ENCODE results near the gene BSPRY.
"Not testable (repeated sequence)": the region's sequence is repeated elsewhere in the genome, so short reads cannot be mapped to it uniquely, and the experiment has no call there.

Gene BSPRY

DNA sequence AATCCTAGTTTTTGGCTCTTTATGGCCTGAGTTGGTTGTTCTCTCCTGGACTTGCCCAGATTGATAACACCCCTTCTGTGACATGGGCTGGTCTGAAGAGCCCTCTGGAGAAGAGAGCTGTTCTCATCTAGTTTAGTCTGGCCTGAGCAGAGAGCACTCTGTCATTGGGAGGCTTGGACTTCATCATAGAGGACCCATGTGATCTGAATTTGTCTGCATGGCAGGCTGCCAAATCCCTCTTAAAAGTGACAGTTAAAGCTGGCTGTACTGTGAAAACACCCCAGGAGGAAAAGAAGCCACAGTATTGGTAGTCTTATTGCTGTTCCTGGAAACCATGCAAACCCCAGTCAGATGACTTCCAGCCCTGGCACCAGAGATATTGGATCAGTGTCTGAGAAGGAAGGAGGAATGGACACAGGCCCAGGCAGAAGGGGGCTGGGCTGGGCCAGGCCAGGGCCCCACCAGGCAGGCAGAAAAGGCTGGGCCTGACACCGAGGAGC, 5.6 kb upstream of the BSPRY start:
- DNase-seq = no peak

DNA sequence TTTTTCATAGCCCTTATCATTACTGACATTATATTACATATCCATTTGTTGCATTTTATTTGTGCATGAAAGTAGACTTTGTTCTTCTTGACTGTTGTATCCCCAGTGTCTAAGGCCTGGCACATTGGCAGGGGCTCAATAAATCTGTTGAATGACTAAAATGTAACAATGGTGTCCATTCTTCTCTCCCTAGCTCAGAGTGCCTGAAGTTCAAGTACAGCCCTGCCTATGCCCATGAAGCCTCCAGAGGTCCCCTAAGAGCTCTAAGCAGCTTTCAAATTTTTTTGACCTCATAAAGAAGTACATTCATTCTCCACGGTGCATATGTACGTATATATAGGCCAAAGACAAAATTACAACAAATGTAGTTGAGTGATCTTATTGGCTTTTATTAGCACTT, 4.2 kb upstream of the BSPRY start:
- DNase-seq = no peak

DNA sequence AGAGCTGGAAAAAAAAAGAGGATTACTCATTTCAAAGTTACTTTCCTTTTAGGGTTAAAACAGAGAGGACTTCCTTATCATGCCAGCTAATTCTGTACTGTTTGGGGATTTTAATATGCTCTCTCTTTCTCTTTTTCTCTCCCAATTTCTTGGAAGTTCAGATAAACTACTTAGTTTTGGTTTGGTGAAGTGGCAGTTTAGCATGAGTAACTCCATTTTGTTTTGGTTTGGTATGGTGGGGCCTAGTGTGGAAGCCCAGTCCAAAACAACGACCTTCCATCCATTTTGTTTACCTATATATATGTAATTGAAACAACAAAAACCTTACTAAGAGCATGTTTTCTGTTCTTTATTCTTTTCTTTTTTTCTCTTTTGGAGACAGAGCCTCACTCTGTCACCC, 3.7 kb upstream of the BSPRY start:
- DNase-seq = no peak

DNA sequence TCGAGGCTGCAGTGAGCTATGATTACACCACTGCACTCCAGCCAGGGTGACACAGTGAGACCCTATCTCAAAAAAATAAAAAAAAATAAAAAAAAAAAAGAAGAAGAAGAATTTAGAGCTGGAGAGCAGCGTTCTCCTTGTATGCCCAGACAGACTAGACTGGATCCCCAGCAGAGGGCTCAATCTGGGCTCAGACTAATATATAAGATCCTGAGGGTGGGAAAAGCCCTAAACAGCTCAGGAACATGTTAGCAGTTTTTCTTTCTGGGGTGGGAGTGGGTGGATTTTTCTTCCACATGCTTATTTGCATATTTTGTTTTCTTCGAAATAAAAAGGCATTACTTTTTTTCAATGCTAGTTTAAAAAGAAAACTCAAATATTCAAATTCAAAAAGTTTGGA, 904 bp upstream of the BSPRY start:
- no peak for DNase-seq

DNA sequence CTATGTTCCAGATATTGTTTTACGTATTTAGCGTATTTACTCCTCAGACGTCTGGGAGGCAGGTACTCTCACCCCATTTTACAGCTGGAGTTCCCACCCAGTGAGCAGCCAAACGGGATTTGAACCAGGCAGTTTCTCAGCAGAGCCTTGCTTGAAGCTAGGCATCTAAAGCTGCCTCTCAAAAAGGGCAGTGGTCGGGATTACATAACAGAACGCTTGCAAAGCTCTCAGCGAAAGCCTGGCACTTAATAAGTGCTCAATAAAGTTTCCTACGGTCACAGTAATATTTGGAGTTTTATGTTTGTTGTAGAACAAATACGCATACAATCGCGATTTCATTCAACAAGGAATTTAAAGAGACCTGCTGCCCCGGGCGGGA, 286 bp upstream of the BSPRY start:
- no peak for DNase-seq

DNA sequence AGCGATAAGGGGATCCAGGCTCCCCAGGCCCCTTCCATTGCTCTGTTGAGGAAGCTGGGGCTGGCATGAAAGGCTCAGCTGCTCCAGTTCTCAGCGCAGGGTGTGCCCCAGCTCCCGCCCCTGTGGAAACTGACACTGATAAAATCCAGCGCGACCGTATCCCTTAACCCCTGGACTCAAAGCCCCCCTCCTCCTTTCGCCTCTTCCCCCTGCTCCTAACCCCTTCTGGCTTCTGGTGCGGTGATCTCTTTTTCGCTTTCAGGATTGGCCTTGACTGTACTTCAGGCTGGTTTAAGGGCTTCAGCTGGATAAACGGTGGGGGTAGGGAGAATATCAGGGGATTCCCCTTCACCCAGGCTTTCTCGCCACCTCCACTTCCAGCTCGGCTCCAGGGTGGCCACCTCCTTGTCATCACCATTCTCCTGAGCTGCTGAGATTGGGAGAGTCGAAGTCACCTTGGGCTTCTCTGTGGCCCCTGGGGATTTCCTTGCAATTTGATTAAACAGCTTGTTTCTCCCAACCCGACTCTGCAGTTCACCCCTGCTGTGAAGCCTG, 843 bp downstream of the BSPRY start:
- DNase-seq = no peak

DNA sequence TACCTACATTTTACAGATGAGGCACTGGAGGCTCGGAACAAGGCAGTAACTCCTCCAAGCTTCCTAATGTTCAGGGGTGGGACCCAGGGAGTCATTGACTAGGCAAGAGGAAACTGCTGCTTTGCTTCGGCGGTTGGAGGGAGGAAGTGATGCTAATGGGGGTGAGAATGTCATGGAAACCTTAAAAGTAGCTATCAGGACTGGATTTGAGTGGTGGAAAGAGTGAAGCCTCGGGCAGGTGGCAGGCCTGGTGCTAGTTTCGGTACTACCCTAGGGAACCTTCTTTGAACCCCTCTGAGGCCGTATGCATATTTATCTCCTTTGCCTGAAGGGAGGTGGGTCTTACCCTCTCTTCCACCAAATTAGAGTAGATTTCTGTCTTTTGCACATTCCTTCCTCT, 1.6 kb downstream of the BSPRY start:
- DNase-seq = no peak

DNA sequence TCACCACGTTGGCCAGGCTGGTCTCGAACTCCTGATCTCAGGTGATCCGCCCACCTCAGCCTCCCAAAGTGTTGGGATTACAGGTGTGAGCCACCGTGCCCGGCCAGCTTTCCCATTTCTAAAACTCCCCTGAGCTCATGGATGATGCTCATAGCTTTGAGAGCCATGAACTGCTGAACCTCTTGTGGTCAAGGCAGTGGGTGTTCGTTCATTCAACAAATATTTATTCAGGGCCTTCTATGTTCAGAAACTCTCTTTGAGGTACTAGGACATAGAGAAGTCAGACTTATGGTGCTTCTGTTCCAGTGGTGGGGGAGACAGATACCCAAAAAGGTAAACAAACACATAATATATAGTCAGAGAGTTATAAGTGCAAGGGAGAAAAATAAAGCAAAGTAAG, 2.7 kb downstream of the BSPRY start:
- DNase-seq = no peak

DNA sequence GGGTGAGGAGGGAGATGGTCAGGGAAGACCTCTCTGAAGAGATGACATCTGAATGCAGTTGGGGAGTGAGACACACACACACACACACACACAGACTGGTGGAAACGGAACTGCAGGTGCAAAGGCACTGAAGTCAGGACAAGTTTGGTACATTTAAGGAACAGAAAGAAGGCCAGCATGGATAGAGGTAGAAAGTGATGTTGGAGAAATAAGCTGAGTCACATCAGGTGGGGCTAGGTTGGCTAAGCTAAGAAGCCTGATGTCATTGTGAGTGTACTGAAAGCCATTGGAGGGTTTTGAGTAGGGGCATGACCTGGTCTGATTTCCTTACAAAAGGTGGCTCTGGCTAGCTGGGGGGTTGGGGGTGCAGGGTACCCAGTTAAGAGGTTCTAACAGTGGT, 3.1 kb downstream of the BSPRY start:
- DNase-seq = no peak

DNA sequence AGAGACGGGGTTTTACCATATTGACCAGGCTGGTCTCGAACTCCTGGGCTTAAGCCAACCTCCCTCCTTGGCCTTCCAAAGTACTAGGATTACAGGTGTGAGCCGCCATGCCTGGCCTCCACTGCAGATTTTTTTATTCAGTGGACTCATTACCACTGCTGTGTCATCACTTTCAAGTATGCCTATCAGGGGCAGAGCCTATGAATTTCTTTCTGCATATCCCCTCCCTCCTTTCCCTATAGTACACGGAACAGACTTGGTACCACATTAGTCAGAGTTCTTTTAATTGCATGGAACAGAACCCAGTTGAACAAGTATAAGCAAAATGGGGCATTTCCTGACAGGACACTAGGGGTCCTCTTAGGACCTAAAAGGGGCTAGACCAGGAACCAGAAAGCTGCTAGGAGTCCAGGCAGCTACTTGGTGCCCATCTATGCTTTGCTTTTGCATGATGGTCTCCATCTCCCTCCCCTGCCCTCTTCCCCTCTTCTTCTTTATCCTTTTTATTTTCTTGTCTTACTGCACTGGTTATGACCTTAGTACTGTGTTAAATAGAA, 5.8 kb downstream of the BSPRY start:
- no peak for DNase-seq

DNA sequence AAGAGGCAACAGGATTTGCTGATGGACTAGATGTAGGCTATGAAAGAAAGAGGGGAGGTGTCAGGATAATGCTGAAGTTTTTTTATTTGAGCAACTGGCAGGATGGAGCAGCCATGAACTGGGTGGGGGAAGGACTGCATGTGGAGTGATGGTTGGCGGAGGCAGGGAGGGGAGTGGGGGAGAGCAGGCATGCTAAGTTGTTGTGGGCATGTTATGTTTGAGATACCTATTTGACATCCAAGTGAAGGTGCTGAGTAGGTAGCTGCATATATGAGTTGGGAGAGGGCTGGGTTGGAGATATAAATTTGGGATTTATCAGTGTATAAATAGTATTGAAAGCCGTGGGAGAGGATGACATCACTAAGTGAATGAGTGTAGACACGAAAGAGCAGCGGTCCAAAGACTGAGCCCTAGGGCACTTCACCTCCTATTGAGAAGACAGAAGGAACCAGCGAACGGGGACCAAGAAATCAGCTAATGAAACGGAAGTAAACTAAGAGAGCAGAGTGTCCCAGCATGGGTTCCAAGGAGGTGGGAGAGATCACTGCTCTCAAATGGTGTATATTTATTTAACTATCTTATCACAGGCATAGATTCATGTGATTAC, 7.4 kb downstream of the BSPRY start:
- DNase-seq = no peak

DNA sequence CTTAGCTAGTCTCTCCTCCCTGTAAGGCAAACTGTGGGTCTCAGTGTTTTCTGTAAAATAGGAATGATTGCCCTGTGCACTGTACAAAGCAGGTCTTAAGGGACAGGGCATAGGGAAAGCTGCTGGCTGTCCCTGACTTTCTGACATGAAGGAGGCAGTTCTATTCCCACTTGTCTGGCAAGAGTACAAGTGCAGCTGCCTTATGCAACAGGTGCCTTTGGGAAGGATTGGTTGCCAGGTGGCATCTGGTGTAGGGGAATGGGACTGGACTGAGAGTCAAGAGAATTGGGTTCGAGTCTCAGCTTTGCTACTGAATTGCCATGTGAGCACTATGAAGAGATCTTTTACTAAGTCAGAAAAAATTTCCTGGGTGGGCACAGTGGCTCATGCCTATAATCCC, 10.0 kb downstream of the BSPRY start:
- no peak for DNase-seq

DNA sequence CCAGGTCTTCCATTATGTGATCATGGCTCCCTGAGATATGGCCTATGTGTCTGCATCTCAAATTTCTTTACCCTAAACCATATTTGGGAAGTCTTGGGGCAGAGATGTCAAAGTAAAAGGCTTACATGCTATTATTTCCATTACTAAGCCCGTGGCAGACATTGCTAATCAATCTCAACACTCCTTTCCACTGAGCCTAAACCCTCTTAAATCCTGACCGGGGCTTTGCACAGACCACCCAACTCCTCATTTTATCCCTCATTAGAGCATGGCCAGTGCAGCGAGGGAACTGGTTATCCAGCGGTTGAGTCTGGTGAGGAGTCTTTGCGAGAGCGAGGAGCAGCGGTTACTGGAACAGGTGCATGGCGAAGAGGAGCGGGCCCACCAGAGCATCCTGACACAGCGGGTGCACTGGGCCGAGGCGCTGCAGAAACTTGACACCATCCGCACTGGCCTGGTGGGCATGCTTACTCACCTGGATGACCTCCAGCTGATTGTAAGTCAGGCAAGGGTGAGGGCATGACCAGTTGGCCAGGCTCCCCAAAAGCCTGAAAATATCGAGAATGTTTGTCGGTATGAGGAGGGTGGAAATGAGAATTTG, 11.0 kb downstream of the BSPRY start:
- no peak for DNase-seq

DNA sequence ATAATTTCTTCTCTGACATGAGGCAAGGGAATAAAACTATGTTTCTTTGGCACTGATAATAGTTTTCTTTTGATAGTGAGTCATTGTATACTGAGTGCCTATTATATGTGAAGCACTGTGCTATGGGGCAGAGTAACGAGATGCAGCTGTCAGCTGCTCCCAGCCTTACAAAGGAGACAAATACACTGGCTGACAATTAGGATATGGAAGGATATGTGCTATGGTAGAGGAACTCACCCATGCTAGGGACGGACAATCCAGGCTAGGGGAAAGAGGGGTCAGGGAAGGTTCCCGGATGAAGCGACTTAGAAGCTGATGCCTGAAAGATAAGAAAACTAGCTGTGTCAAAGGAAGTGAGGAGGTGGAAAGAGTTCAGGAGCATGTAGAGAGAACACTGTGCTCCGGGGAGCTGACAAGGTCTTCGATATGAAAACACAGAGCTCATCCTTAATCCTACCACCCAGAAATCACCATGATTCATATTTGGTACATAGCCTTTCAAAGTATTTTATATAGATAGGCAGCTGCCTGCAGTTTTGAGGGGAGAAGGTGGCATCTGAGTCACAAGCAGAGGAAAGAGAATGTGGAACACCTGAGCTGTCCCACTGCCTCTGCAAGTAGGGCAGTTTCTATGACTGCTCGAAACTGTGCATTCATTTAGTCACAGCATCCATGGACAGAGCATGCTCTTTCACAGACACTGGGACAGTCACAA, 12.1 kb downstream of the BSPRY start:
- no peak for DNase-seq

DNA sequence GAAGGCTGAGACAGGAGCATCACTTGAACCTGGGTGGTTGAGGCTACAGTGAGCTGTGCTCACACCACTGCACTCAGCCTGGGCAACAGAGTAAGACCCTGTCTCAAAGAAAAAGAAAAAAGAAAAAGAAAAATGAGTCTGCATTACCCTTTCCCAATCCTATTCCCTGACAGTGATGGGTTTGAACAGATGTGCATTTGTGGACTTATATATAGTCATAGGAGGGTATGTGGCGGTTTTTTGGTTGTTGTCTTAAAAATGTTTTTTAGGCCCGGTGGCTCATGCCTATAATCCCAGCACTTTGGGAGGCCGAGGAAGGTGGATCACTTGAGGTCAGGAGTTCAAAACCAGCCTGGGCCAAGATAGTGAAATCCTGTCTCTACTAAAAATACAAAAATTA, 14.0 kb downstream of the BSPRY start:
- DNase-seq = no peak

DNA sequence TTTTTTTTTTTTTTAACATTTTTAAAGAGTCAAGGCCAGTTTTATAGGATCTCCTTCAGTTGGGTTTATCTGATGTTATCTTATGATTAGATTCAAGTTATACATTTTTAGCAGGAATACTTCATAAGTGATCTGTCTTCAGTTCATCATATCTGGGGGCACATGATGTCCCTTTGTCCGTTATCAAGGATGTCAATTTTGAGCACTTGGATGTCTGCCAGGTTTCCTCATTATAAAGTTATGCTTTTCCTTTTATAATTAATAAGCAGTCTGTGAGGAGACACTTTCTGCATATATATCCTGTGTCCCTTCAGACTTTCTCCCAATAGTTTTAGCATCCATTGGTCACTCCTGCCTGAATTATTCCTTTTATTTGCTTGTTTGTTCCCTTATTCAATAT, 15.6 kb downstream of the BSPRY start:
- no peak for DNase-seq

DNA sequence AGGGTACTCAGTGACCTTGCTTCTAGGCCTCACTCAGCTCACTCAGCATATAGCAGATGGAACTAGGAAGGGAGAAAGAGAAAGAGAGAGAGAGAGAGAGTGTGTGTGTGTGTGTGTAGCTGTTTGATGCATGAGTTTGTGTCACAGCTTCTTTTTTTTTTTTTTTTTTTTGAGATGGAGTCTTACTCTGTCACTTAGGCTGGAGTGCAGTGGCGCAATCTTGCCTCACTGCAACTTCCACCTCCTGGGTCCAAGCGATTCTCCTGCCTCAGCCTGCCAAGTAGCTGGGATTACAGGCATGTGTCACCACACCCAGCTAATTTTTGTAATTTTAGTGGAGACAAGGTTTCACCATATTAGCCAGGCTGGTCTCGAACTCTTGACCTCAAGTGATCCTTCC, 16.3 kb downstream of the BSPRY start:
- not testable (repeated sequence) for DNase-seq

DNA sequence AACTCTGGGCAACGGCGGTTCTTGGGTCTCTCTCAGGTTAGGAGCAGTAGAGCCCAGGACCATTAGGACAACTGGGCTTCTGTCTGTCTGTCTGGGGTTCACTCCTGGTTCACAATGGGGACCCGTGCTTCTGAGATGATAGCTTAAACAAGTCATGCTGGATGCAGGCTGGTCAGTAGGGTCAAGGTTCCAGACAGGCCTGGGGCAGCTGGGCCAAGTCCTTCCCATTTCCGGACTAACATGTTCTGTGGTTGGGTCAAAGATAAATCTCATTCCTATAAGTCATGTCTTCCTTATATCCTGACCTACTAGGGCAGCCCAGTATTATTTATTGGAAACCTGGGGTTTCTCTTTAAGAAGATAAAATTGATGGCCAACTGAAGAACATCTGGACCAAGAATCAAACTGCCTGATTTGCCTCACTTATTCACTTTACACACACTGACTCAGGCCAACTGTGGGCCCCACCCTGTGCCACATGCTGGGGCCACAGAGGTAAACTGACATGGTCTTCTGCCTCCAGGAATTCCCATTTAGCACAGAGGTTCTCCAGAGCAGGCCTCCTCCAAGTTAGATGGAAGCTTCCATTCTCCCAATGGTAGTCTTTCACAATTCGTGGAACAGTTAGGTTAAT, 19.1 kb downstream of the BSPRY start:
- no peak for DNase-seq

DNA sequence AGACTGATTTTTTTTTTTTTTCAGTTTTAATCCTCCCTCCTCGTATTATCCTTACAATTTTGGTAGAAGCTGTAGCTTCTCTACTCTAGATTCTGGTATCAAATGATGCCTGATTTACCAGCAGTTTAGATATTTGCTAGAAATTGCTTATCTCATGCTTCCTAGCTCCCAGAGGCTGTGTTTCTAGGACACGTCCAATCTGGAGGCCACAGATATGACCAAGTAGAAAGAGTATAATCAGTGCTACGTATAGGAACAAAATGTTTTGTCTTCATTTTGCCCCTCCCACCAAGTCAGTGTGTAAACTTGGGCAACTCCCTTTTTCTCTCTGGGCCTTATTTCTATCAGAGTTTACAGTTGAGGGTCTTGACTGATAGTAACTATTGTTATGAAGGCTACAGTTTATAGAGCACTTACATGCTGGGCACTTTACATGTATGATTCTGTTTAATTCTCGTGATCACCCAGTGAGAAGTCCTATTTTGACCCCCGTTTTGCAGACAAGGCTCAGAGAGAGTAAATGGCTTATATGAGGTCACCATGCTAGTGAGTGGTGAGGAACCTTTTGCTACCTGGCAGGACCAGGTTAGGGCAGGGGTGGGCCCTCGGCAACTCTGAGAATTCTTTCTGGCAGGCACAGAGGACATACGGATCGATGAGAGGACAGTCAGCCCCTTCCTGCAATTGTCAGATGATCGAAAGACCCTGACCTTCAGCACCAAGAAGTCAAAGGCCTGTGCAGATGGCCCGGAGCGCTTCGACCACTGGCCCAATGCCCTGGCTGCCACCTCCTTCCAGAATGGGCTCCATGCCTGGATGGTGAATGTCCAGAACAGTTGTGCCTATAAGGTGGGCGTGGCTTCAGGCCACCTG, 19.9 kb downstream of the BSPRY start:
- no peak for DNase-seq

DNA sequence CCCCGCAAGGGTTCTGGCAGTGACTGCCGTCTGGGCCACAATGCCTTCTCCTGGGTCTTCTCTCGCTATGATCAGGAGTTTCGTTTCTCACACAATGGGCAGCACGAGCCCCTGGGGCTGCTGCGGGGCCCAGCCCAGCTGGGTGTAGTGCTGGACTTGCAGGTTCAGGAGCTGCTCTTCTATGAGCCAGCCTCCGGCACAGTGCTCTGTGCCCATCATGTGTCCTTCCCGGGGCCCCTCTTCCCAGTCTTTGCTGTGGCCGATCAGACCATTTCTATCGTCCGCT, 20.5 kb downstream of the BSPRY start:
- no peak for DNase-seq

DNA sequence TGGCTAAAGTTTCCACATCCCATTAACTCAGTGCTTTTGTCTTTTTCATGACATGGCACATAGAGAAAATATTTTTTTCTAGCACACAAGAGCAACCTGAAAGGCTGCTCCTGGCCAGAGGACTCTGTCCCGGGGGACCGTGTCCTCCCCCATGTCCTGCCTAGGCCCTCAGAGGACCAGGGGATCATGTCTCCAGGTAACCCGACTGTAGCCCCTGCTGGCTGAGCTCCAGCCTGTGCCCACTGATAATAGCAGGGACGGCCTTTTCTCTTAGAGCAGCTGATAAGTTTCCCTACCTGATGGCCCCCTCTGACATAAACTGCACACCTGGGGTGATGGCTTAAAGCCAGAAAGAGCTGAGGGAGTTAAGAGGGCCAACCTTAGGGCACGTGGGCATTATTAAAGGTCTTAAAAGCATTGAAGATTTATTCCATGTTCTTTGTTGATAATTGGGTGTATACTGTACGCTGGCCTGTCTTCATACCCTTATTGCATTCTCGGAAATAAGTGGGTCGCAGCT, 21.5 kb downstream of the BSPRY start:
- DNase-seq = no peak

DNA sequence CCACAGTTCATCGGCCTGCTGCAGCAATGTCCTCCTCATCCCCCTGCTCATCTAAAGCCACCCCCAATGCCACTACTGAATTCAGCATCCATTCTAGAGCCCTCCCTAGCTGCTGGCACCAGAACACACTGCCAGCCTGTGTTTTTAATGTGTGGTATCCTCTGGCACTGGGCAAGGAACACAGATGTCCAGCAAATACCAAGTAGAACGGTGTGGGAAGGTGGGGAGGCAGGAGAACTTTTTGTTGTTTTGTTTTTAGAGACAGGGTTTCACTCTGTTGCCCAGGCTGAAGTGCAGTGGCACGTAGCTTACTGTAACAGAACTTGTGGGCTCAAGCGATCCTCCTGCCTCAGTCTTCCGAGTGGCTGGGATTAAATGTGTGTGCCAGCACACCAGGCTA, 22.7 kb downstream of the BSPRY start:
- DNase-seq = no peak

All from activated CD4-positive, alpha-beta T cell treated with anti-CD3 and anti-CD28 coated beads, Interleukin-2, amount 50 U/mL, for 1 hour (primary cell).